Adrenal gland (tissue), 5 donors: Measurements from ENCODE around the gene NR2F1-AS1.
"Not testable (repeated sequence)": the region's sequence is repeated elsewhere in the genome, so short reads cannot be mapped to it uniquely, and the experiment has no call there.

Experiments used
- CTCF ChIP-seq, 6 experiments: fragments of 450-650 bp in 4 of 6; fragments of 200-600 bp in 2 of 6; sonication (generic) in 1 of 6; IDR thresholded peaks; 1 replicate in 5 of 6; 2 replicates in 1 of 6; pipeline versions ENCODE4 v1.5.1 to v1.8.0; 2016 to 2021; ENCODE audit warnings: antibody characterized with exemption in 6 of 6, mild to moderate bottlenecking in 2 of 6, moderate library complexity in 1 of 6
- POLR2A ChIP-seq, 2 donors: fragments of 450-650 bp; IDR thresholded peaks; one replicate each; pipeline ENCODE4 v1.6.1; 2017; ENCODE audit warnings: antibody characterized with exemption in 2 of 2, mild to moderate bottlenecking in 2 of 2, moderate library complexity in 1 of 2
- donor health status: DM: no; HTN: no; CAD: no.

- not testable (repeated sequence) for TF ChIP-seq POLR2A, CTCF (IDR thresholded peaks at IDR 0.05)
Observed at GRCh38 chr5:93549594-93549993, 31.4 kb downstream of the NR2F1-AS1 start.
